ENCODE results near the gene CAVIN1. TPM values are rescaled to one million over a fixed set of nuclear protein-coding genes. Genes with fewer than 3 reads are reported as not detected.

Gene CAVIN1
- total and polyA plus RNA-seq, 2 experiments from 2014 or later: 47.7 to 61.3 TPM

- H3K27ac ChIP-seq: no peak overlapping the region
- TF ChIP-seq CTCF (IDR thresholded peaks at IDR 0.05; ENCODE audit: low read depth, low read length): peak; percentile 59
- H3K9me3 ChIP-seq (ENCODE audit: low read depth): no peaks in the 10 kb centered on the region
- no peaks in the 10 kb centered on the region for H3K36me3 ChIP-seq
- H3K27me3 ChIP-seq: no peaks in the 10 kb centered on the region
- peak in 1 of 2 donors; percentile 51 for DNase-seq (ENCODE audit: low read depth in 1 of 2, low spot score in 1 of 2)
- H3K4me3 ChIP-seq: no peak overlapping the region
- H3K4me1 ChIP-seq (ENCODE audit: low read depth): no peaks in the 10 kb centered on the region
These were observed 15.8 kb upstream of the CAVIN1 start for GRCh38 chr17:42438600-42439567.

- Histone ChIP-seq H3K36me3 (no peaks in the 10 kb centered on the region), H3K4me3 (no peak overlapping the region), H3K4me1 (ENCODE audit: low read depth) (no peaks in the 10 kb centered on the region), H3K9me3 (ENCODE audit: low read depth) (no peaks in the 10 kb centered on the region), H3K27me3 (no peaks in the 10 kb centered on the region), H3K27ac (no peak overlapping the region)
- peak in 1 of 2 donors; percentile 98 for DNase-seq (ENCODE audit: low read depth in 1 of 2, low spot score in 1 of 2)
- TF ChIP-seq CTCF (IDR thresholded peaks at IDR 0.05; ENCODE audit: low read depth, low read length): no peak
These were observed 13.3 kb upstream of the CAVIN1 start for GRCh38 chr17:42436391-42436790.

GRCh38 chr17:42431758-42432161 lies 8.7 kb upstream of the CAVIN1 start:
- H3K4me1 ChIP-seq (ENCODE audit: low read depth): no peaks in the 10 kb centered on the region
- no peak overlapping the region for H3K4me3 ChIP-seq
- H3K9me3 ChIP-seq (ENCODE audit: low read depth): no peaks in the 10 kb centered on the region
- no peaks in the 10 kb centered on the region for H3K36me3 ChIP-seq
- peak in 1 of 2 donors; percentile 73 for DNase-seq (ENCODE audit: low read depth in 1 of 2, low spot score in 1 of 2)
- no peak overlapping the region for H3K27ac ChIP-seq
- no peak for TF ChIP-seq CTCF (IDR thresholded peaks at IDR 0.05; ENCODE audit: low read depth, low read length)
- H3K27me3 ChIP-seq: no peaks in the 10 kb centered on the region

GRCh38 chr17:42429726-42430447 lies 6.8 kb upstream of the CAVIN1 start:
- TF ChIP-seq CTCF (IDR thresholded peaks at IDR 0.05; ENCODE audit: low read depth, low read length): no peak
- Histone ChIP-seq H3K27ac (no peak overlapping the region), H3K9me3 (ENCODE audit: low read depth) (no peaks in the 10 kb centered on the region), H3K4me3 (no peak overlapping the region), H3K27me3 (no peaks in the 10 kb centered on the region), H3K36me3 (no peaks in the 10 kb centered on the region), H3K4me1 (ENCODE audit: low read depth) (no peaks in the 10 kb centered on the region)
- no peak for DNase-seq (ENCODE audit: low read depth in 1 of 2, low spot score in 1 of 2)

GRCh38 chr17:42428141-42428944 lies 5.3 kb upstream of the CAVIN1 start:
- Histone ChIP-seq H3K4me3 (no peak overlapping the region), H3K9me3 (ENCODE audit: low read depth) (no peaks in the 10 kb centered on the region), H3K36me3 (no peaks in the 10 kb centered on the region), H3K4me1 (ENCODE audit: low read depth) (no peaks in the 10 kb centered on the region), H3K27me3 (no peaks in the 10 kb centered on the region), H3K27ac (no peak overlapping the region)
- peak; percentile 86 for TF ChIP-seq CTCF (IDR thresholded peaks at IDR 0.05; ENCODE audit: low read depth, low read length)
- DNase-seq (ENCODE audit: low read depth in 1 of 2, low spot score in 1 of 2): peak; percentile 73 to 94
